B cell (primary cell): Measurements from ENCODE around the gene SMIM10L2A. TPM values are rescaled to one million over a fixed set of nuclear protein-coding genes. Genes with fewer than 3 reads are reported as not detected.
A peak's percentile ranks its signal among the peaks of the same experiment; 100 is the strongest.

Experiments used
- ATAC-seq: fragments of 200-7000 bp; cut with Tn5 transposase; one replicate; pipeline ENCODE4 v1.10.0; 2021; ENCODE audit warnings: low read depth, mild to moderate bottlenecking, moderate number of reproducible peaks, moderate library complexity
- CTCF ChIA-PET: fragments of 350-600 bp; sonication (Branson Sonifier 250); formaldehyde crosslinking; loops from one replicate; lab custom pipeline; 2021; ENCODE audit warnings: antibody characterized with exemption, inconsistent platforms; lab: Charles Lee
- POLR2A ChIA-PET: fragments of 350-600 bp; sonication (Branson Sonifier 250); formaldehyde crosslinking; loops from one replicate; lab custom pipeline; 2021; ENCODE audit warnings: antibody characterized with exemption; lab: Charles Lee
- DNase-seq: peaks from one replicate; pipeline ENCODE4 v3.0.0; 2013
- H2AFZ ChIP-seq: 2 replicates; pipeline ENCODE4 v1.6.1; 2012; ENCODE audit warnings: mild to moderate bottlenecking, low read depth, low read length; ENCODE audit not compliant: insufficient read depth, poor library complexity, severe bottlenecking
- H3K27ac ChIP-seq, 2 donors: 1 replicate in 1 of 2; 2 replicates in 1 of 2; pipeline ENCODE4 v1.5.1; 2012 to 2013; ENCODE audit warnings: low read length in 2 of 2, mild to moderate bottlenecking in 2 of 2, moderate library complexity in 1 of 2
- H3K27me3 ChIP-seq, 4 experiments: fragments of 200-600 bp in 1 of 4; sonication (generic) in 1 of 4; replicated peaks in 1 of 4; 1 replicate in 2 of 4; 2 replicates in 2 of 4; pipeline versions ENCODE4 v1.6.1 to v1.7.0; 2013 to 2016; ENCODE audit warnings: low read length in 3 of 4, mild to moderate bottlenecking in 2 of 4, mixed read lengths in 1 of 4, moderate library complexity in 1 of 4; ENCODE audit not compliant: insufficient read depth in 4 of 4, control insufficient read depth in 3 of 4; ENCODE audit errors: control extremely low read depth in 1 of 4
- H3K36me3 ChIP-seq, 2 experiments: replicated peaks in 1 of 2; 1 replicate in 1 of 2; 2 replicates in 1 of 2; pipeline versions ENCODE4 v1.6.1 to v1.7.1; 2013; ENCODE audit warnings: low read length in 1 of 2; ENCODE audit not compliant: insufficient read depth in 2 of 2, control insufficient read depth in 1 of 2; ENCODE audit errors: control extremely low read depth in 1 of 2, extremely low read depth in 1 of 2
- H3K4me1 ChIP-seq, 2 donors: fragments of 200-600 bp in 1 of 2; sonication (generic) in 1 of 2; 1 replicate in 1 of 2; 2 replicates in 1 of 2; pipeline versions ENCODE4 v1.5.1 to v1.6.1; 2013 to 2017; ENCODE audit warnings: low read length in 2 of 2; ENCODE audit not compliant: control insufficient read depth in 2 of 2, insufficient read depth in 2 of 2
- H3K4me2 ChIP-seq: replicated peaks from 2 replicates; pipeline ENCODE3; 2012; ENCODE audit warnings: mild to moderate bottlenecking, low read depth, low read length; ENCODE audit not compliant: poor library complexity, severe bottlenecking
- H3K4me3 ChIP-seq, 5 experiments: fragments of 200-600 bp in 1 of 5; sonication (generic) in 1 of 5; 1 replicate in 3 of 5; 2 replicates in 2 of 5; pipeline versions ENCODE4 v1.5.1 to v1.7.0; 2011 to 2016; ENCODE audit warnings: low read length in 4 of 5, mild to moderate bottlenecking in 4 of 5, low read depth in 2 of 5, control low read depth in 1 of 5, moderate library complexity in 1 of 5; ENCODE audit not compliant: insufficient read depth in 1 of 5; ENCODE audit errors: control extremely low read depth in 1 of 5, extremely low read depth in 1 of 5
- H3K79me2 ChIP-seq: fragments of 200-600 bp; sonication (generic); one replicate; pipeline ENCODE4 v1.6.0; 2016; ENCODE audit warnings: low read length; ENCODE audit not compliant: control insufficient read depth, insufficient read depth
- H3K9ac ChIP-seq: fragments of 200-600 bp; sonication (generic); 2 replicates; pipeline ENCODE4 v1.6.1; 2017; ENCODE audit warnings: mild to moderate bottlenecking, low read length, moderate library complexity
- H3K9me3 ChIP-seq, 3 donors: one replicate each; pipeline versions ENCODE4 v1.6.1 to v1.7.1; 2013; ENCODE audit warnings: low read length in 2 of 3; ENCODE audit not compliant: control insufficient read depth in 2 of 3, insufficient read depth in 1 of 3; ENCODE audit errors: control extremely low read depth in 1 of 3
- H4K20me1 ChIP-seq: 2 replicates; pipeline ENCODE4 v1.6.0; 2012; ENCODE audit warnings: mild to moderate bottlenecking, low read length; ENCODE audit not compliant: insufficient read depth, control insufficient read depth, poor library complexity, severe bottlenecking
- H3K27ac Mint-ChIP-seq: one replicate; pipeline ENCODE4 v1.8.0; 2021; ENCODE audit warnings: mixed read lengths
- H3K27me3 Mint-ChIP-seq: one replicate; pipeline ENCODE4 v1.8.0; 2021; ENCODE audit warnings: mixed read lengths
- H3K4me1 Mint-ChIP-seq: one replicate; pipeline ENCODE4 v1.8.0; 2021; ENCODE audit warnings: mixed read lengths
- H3K4me3 Mint-ChIP-seq: one replicate; pipeline ENCODE4 v1.8.0; 2021; ENCODE audit warnings: mixed read lengths
- H3K9me3 Mint-ChIP-seq: one replicate; pipeline ENCODE4 v1.8.0; 2022; ENCODE audit warnings: mixed read lengths; ENCODE audit not compliant: insufficient read depth
- CTCF ChIP-seq: fragments of 200-600 bp; IDR thresholded peaks from one replicate; pipeline ENCODE4 v1.8.0; 2022; ENCODE audit warnings: antibody characterized with exemption, mild to moderate bottlenecking
- EZH2 ChIP-seq: IDR thresholded peaks from 2 replicates; pipeline ENCODE4 v1.6.1; 2012; ENCODE audit warnings: borderline replicate concordance, low read depth, mild to moderate bottlenecking, moderate library complexity, low read length; ENCODE audit not compliant: insufficient read depth, poor library complexity, severe bottlenecking
- WGBS: methylation state at CpG from one replicate; pipeline ENCODE4 v1.1.5; 2013; ENCODE audit warnings: missing lambda C conversion rate; ENCODE audit not compliant: insufficient coverage; 5-methylcytosine and 5-hydroxymethylcytosine counted together
- intact Hi-C: fragments of 100-400 bp; cut with micrococcal nuclease; formaldehyde crosslinking; loops from one replicate; pipeline ENCODE4 v1.10.0; 2022
- polyA plus RNA-seq: library from polyadenylated mRNA; depleted of rRNA; stranded (reverse); fragments of >200 nt; gene quantifications from 2 replicates; pipeline ENCODE4 v1.2.3, GENCODE V29; 2012
- small RNA-seq: library from RNA; depleted of rRNA; stranded (forward); fragments of <200 nt; gene quantifications from one replicate; pipeline ENCODE3, GENCODE V24; 2012; ENCODE audit warnings: low replicate concordance, low read depth; ENCODE audit not compliant: insufficient read length
- total RNA-seq, 2 donors: library from RNA; stranded (reverse); fragments of 120-200 nt in 1 of 2; gene quantifications; 1 replicate in 1 of 2; 2 replicates in 1 of 2; pipeline versions ENCODE4 v1.2.3 to v1.2.4, GENCODE V29; 2013 to 2022

Gene SMIM10L2A
- total and polyA plus RNA-seq, 2 donors (not counting 1 experiment from before 2014, with no cell fraction given): 0.25 to 0.76 TPM

- H3K4me3 Mint-ChIP-seq: no peak overlapping the region
Measured at GRCh38 chrX:135477576-135477975, 55.8 kb downstream of the SMIM10L2A start.

More at GRCh38 chrX:135477576-135477975, 55.8 kb downstream of the SMIM10L2A start:
- H3K4me1 Mint-ChIP-seq: no peaks in the 10 kb centered on the region
- ATAC-seq (no peak), DNase-seq (peak; percentile 24)
- no peaks in the 10 kb centered on the region for H3K4me1 ChIP-seq
- H3K36me3 ChIP-seq: no peaks in the 10 kb centered on the region
- no peaks in the 10 kb centered on the region for H3K27me3 ChIP-seq
- no peak overlapping the region for H3K27ac Mint-ChIP-seq
- intact Hi-C loops: loop anchor here (10.0 kb wide), 1 partner anchor 513 kb away; no protein-coding TSS in a partner anchor
- H3K4me2 ChIP-seq: no peak overlapping the region
- H4K20me1 ChIP-seq: no peaks in the 10 kb centered on the region
- CTCF ChIA-PET: no interaction called here
- H2AFZ ChIP-seq: no peak overlapping the region
- no peak overlapping the region for H3K27ac ChIP-seq
- peaks cover 7% of the 10 kb centered on the region for H3K27me3 Mint-ChIP-seq
- H3K9me3 Mint-ChIP-seq: no peaks in the 10 kb centered on the region
- POLR2A ChIA-PET: no interaction called here
- H3K9me3 ChIP-seq: no peaks in the 10 kb centered on the region
- no peak overlapping the region for H3K9ac ChIP-seq
- H3K4me3 ChIP-seq: no peak overlapping the region
- TF ChIP-seq CTCF (peak; percentile 22), EZH2 (no peak)
- no CpG with 5 or more reads among the region's 3 CpGs for WGBS
- H3K79me2 ChIP-seq: no peaks in the 10 kb centered on the region

Small RNAs within 50 kb of the gene (small RNA-seq; reads per million reads assigned to genes)
- gene RNA5SP515: not detected

Other genes starting within 250 kb of the SMIM10L2A start
- not detected in 2 replicates for gene ETDA, start 169.9 kb upstream of the SMIM10L2A start, total RNA-seq
- not detected in 2 replicates for gene ETDA, start 169.9 kb upstream of the SMIM10L2A start, polyA plus RNA-seq
- gene ETDC, start 112.5 kb upstream of the SMIM10L2A start, total RNA-seq: not detected in 2 replicates
- not detected in 2 replicates for gene ETDC, start 112.5 kb upstream of the SMIM10L2A start, polyA plus RNA-seq
- 13.8 and 15.1 TPM in 2 replicates for gene ZNF75D, start 77.8 kb upstream of the SMIM10L2A start, total RNA-seq
- 7.5 and 9.4 TPM in 2 replicates for gene ZNF75D, start 77.8 kb upstream of the SMIM10L2A start, polyA plus RNA-seq
- 4.4 and 5.1 TPM in 2 replicates for gene ZNF449, start 77.1 kb upstream of the SMIM10L2A start, total RNA-seq
- 1.1 and 1.2 TPM in 2 replicates for gene ZNF449, start 77.1 kb upstream of the SMIM10L2A start, polyA plus RNA-seq
- gene INTS6L, start 98.7 kb downstream of the SMIM10L2A start, total RNA-seq: 42.4 and 46.2 TPM in 2 replicates
- 45.0 and 57.7 TPM in 2 replicates for gene INTS6L, start 98.7 kb downstream of the SMIM10L2A start, polyA plus RNA-seq